Activated naive CD8-positive, alpha-beta T cell treated with anti-CD3 and anti-CD28 coated beads, Interleukin-2, amount 50 U/mL, for 16 hours (primary cell): Measurements from ENCODE around the gene CACNA2D3.
"Not testable (repeated sequence)": the region's sequence is repeated elsewhere in the genome, so short reads cannot be mapped to it uniquely, and the experiment has no call there.

ENCODE experiments used
- DNase-seq: peaks from one replicate; pipeline ENCODE4 v3.0.0-alpha.2; 2020; ENCODE audit warnings: low read depth, low spot score

The CACNA2D3 gene

DNA sequence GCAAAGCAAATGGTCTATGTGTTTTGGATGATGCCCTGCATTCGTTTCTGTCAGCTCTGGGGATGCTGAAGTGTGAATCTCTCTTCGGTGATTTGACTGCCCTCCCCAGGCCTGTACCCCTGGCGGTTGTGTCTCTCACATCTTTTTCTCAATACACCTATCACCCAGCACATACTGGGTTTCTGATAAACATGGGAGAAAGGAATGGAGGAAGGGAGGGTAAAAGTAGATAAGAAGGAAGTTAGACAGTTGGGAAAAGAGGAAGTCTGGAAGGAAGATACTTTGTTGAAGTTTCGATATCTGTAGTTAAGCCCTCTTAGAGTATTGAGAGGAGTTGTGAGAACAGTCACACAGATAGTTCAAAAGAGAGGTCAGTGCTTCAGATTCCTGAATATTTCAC is 841.3 kb downstream of the CACNA2D3 start:
- no peak for DNase-seq

DNA sequence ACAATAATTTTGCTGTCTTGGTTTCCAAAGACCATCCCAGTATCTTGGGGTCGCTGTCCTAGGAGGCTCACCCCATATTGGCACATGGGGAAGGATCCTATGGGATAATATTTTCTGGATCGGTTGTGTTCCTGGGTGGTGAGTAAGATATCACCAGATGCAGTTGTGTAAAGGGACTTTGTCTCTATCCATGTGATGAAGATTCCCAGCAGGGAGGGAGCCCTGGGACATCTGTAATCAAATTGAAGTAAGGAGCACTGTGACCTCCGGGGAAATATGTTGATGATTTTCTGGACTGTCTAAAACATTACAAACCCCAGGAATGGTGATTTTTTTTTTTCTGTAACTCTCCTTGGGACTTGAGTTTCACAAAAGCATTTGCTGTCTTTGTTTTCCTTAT is 841.7 kb downstream of the CACNA2D3 start:
- DNase-seq, result no peak

DNA sequence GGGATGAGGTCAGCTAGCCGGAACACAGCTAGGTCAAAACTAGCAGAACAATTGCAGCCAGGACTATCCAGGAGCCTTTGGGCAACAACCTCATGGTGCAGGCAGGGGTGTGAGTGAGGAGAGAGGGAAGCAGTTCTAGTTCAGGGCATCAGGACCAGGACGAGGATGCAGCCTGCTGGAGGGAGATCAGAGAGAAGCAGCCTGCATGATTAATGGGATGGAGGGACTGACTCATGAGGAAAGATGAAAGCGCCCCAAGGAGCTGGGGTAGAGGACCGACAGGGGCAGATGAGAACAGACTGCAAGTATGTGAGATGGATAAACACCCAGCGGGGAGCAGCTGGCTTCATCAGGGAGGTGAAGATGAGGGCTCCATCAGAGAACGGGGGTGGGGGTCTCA is 843.4 kb downstream of the CACNA2D3 start:
- DNase-seq, result no peak

DNA sequence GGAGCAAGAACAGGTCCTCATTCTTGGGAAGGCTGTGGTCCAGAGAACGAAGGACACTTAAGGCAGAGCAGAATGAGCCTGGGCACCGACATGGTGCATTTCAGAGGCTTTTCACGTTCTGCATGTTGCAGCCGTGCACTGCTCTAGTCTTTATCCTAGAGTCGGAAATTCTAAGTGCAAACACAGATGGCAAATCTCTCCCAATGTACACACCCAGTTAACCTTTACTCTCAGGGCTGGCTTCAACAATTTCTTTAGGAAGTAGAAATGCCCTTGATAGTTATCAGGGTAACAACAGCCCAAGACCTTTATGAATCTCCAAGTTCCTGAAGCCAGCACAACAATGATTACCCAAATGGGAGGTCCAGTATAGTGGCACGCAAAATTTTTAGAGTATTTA is 844.6 kb downstream of the CACNA2D3 start:
- DNase-seq, result no peak

DNA sequence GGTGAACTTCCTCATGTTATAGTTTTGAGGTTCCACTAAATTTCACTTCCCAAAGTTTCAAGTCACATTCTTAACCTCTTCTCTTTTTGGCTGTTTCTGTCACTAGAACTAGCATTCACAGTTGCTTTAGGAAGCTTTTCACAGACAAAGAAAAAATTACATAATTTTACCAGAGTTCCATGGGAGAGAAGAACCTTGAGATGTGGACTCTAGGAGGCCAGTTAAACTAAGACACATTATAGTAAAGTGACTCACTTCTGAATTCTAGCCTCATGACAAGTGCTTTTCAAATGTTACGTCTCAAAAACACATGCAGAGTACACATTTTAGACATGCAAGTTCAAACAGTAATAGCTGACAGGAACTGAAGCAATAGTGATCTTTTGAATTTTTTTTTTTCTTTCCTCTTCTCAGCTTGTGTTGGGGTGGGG is 845.4 kb downstream of the CACNA2D3 start:
- DNase-seq, result no peak

DNA sequence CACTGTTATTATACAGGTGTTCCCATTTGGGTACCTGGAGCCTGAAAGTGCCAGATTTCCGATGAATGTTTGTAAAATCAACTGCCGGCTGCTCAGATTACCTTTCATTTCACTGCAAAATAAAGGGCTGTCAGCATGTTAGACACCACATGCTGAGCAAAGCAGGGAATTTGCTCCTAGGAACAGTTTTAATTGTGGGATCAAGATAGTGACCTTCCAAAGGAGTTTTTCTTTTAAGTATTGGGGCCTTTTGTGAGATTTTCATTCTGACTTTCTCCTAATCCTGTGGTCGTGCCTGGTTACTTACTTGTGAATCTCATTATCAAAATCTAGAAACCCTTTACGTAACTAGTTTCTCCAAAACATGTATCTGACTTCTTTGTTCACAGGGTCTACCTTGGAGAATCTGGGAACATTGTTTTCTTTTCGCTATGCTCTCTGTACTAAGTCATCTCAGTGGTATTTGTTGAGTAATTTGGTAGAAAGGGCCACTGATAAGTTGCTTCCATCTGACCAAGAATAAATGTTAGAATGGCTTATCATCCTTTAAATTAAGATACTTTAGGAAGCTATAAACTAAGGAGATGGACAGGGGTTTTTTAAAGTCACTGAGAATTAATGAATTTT is 846.3 kb downstream of the CACNA2D3 start:
- no peak for DNase-seq

DNA sequence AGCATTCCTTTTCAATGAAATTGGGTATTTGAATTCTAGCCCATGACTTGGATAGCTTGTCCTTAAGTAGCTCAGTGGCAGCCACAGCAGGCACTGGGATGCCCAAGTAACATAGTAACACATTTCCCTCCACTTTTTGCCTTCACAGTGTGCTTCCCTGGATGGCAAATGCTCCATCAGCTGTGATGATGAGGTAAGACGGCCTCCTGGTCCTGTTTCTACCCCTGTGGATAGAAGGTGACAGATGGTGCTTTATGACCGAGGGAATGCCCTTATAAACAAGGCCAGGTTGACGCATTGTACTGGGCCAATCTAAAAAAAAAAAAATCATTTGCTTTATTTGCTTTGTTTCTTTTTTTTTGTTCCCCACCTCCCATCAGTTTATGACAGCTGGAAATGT is 847.3 kb downstream of the CACNA2D3 start:
- DNase-seq, result no peak

DNA sequence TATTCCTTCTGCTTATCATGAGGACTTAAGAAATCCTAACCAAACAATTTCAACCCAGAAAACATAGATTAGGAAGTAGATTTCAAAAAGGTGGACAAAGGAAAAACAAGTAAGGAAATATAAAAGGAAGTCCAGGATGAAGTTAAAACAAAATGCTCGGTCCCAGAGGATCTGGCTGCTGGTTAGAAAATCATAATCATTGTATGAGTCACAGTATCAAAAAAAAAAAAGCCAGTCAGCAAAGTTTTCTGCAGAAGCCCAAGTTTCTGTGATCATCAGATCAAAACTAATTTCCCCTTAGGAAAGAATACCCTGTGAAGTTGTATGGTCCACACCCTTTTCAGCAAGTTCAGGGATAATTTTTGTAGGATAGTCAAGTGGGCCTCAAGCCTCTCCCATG is 848.5 kb downstream of the CACNA2D3 start:
- no peak for DNase-seq

DNA sequence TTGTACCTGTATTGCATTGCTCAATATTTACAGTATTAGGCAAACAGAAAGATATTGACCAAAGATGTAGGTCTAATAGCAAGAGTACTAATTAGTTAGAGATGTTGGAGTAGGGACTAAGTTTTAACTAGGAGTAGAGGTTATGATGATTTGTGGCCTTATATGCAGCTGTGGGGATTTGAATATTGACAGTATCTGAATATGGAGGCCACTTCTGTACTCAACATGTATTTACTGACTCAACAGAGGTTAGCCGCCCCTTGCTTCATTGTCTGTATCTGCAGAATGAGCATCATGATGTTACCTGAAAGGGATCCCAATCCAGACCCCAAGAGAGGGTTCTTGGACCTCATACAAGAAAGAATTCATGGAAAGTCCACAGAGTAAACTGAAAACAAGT is 855.1 kb downstream of the CACNA2D3 start:
- DNase-seq, result no peak

DNA sequence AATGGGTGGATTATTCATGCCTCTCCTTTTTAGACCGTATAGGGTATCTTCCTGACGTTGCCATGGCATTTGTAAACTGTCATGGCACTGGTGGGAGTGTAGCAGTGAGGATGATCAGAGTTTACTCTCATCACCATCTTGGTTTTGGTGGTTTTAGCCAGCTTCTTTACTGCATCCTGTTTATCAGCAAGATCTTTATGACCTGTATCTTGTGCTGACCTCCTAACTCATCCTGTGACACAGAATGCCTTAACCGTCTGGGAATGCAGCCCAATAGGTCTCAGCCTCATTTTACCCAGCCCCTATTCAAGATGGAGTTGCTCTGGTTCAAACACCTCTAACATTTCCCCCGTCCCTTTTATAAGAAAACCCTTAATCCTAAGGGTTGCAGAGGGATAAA is 855.6 kb downstream of the CACNA2D3 start:
- DNase-seq, result not testable (repeated sequence)

DNA sequence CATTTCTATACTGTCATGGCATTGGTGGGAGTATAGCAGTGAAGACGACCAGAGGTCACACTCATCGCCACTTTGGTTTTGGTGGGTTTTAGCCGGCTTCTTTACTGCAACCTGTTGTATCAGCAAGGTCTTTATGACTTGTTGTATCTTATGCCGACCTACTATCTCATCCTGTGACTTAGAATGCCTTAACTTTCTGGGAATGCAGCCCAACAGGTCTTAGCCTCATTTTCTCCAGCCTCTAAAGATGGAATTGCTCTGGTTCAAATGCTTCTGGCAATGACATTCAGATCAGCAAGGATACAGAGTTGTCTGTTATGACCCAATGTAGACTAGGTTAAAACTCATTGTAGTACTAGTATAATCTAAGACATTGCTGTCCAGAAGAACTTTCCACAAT is 860.5 kb downstream of the CACNA2D3 start:
- DNase-seq, result no peak

DNA sequence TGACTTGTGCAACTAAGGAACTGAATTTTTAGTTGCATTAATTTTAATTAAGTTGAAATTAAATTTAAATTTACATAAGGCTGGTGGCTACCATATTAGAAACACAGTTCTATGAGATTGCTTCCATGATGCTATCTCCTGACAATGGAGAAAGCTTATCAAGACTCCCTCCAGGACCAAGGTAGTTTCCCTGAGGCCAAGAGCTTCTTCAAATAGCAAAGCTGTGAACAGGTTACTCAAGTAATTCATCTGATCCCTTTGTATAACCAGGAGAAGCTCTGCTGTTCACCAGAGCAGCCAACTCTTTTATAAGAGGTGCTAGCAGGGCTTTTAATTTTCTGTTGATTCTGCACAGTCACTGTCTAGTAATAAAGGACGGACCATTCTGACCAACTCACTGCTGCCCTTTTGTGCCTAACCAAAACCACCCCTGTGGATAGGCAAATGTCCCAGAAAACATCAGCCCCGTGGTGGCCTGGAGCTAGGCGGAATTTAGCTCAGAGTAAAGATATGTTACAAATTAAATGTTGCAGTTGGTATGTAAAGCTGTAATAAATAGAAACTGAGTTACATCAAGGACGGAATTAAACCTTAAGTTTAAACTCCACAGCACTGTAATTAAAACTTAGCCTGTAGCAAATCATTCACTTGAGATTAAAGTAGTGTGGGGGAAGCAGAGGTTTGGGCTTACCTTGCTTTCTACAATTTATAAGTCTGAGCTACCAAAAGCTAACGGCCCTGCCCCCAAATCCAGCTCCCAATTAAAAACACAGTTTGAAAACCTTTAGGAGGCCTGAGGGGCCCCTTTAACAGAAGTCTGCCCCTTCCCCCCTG is 861.1 kb downstream of the CACNA2D3 start:
- DNase-seq, result no peak

DNA sequence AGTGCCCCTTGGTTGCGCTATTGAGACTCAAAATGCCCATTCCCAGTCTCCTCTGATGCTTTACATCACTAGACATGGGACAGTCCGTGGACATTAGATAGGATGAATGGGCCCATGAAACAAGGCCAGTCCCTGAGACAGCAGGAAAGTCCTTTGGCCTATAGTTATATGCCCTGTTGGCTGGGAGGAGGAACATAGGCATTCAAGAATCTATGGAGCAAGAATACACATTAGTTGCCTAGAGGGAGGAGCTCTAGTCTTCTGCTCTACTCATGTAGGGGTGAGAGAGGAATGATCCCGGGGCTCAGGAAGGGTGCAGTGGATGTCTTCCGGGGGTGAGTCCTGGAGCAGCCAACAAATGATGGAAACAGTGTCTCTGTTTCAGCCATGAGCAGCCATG is 863.5 kb downstream of the CACNA2D3 start:
- no peak for DNase-seq

DNA sequence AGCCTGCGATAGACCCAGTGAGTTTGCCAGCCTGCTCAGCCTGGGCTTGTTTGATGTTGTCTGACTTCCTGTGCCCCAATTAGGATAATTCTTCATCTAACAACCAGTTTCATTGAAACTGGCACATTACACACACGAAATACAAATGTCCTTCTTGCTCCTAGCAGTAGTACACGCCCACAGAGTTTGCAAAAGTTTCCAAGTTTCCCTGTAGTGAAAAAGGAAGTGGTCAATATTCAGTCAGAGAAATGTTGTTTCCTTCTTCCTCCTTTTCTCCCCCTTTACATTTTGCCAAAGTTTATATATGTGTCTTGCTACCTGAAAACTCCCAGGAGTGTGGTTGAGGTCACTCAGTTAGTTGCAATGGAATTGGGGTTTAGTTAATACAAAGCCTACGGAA is 863.9 kb downstream of the CACNA2D3 start:
- no peak for DNase-seq

DNA sequence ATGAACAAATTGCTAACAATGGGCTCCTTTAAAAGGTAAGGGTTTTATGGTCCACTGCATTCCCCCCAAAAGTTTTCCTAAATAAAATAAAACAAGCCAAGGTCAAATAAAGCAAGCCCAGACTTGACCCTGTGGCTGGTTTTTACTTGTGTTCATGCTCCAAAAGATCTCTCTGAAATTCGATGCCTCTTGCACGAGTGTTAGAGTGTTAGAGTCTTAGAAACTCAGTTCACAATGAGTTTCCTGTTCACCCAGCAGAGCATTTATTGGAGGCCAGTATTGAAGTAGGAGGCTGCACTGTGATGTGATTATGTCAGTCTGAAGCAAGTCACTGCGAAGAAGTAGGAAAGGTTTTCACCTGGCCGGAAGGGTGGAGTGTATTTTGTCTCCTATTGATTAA is 865.4 kb downstream of the CACNA2D3 start:
- no peak for DNase-seq

DNA sequence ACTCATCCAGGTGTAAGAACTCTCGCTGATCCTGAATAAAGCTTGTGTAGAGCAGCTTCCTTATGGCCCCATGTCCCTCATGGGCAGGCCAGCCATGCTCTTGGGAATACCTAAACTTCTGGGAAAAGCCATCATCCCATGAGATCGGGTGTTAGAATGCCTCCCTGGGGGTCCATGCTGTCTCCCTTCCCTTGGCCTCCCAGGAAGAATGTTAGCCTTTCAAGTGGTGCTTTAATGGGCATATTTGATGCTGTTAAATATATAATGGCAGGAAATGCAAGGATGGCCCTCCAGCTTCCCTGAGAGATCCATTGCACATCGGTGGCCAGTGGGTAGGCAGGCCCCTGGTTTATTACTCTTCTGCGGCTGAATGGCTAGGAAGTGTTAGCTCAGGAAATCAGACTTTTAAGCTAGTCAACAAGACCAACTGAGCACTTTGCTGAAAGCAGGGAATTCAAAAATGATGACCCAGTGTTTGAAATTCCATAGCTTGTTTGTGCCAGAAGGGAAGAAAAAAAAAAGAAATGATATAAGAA is 866.0 kb downstream of the CACNA2D3 start:
- DNase-seq, result no peak

DNA sequence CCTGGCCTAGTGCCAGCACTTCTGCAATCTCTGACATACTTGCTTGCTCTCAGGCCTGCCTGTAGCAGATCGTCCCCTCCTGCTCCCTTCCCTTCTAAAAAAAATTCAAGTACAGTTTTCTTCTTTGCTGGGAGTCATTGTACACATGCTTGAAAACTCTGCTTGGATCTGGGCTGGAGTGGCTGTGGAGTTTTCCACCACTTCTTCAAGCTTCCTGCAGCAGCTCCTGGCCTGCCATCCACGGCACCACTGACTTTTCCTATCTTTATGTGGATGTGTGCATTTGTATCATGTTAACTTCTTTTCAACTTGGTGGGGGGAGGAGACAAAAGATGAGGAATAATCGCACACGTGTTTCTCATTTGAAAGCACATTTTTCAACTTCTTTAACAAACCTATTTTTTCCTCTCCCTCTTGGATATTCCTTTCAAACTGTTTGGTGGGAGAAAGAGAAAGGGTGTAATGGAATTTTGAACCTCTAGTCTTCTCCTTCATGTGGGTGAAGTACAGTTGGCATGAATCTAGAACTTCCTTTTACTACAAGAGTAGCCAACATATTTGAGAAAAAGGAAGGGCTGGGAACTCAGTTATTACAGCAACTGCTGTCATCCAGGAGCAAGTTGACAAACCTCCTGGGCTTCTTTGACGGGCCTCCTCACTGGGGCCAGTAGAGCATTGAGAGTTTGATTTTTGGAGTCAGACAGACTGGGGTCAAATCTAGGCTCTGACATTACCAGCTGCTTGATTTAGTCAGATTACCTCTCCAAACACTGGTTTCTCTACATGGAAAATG is 866.7 kb downstream of the CACNA2D3 start:
- no peak for DNase-seq

DNA sequence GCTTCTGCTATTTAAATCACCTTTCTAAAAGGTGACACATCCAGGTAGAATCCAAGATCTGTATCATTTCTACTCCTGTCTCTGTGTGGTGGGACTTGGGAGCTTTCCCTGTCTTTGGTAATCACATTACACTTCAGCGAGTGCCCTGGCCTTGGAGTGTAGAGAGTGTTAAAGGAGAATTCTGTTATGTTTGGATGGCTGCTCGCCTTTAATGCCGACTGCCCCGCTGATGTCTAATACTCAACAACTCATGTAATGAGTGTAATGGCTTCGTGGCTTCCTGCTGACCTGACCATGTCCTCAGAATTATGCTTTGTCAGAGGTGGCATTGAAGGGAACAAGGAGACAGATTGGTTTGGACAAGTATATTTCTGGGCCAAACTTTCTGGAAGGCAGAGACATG is 871.8 kb downstream of the CACNA2D3 start:
- DNase-seq, result no peak

DNA sequence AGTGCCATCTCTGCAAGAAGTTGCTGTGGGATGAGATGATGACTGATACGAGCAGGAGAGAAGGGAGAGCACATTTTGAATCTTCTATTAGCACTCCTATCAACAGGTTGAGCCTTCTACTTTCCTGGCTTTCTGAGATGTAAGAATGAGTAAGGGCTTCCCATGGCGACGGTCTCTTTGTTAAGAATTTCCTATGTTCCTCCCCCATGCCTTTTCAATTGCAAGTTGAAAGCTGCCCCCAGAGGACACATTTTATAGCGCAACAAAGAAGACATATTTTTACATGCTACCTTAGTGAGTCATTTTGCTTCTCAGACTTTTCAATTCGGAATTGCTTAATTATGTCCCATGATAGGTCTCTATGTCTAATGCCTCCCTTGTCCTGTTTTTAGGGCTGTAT is 876.8 kb downstream of the CACNA2D3 start:
- no peak for DNase-seq

DNA sequence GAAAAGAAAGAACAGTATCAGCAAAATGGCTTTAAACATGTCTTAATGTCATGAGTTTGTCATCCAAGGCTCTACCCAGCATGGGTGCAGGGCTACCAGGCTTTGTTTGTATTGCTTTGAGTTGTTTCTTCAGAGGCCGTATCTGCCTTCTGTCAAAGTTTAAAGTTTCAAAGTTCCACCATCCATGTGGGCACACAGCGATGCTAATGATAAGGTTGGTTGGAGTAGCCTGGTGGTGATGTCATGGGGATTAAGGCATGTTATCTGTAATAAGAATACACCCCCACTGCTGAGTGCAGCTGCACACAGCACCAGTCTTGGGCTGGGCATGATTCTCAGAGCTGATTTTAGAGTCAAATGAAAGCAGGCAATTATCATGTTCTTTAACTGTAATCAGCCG is 877.5 kb downstream of the CACNA2D3 start:
- no peak for DNase-seq

DNA sequence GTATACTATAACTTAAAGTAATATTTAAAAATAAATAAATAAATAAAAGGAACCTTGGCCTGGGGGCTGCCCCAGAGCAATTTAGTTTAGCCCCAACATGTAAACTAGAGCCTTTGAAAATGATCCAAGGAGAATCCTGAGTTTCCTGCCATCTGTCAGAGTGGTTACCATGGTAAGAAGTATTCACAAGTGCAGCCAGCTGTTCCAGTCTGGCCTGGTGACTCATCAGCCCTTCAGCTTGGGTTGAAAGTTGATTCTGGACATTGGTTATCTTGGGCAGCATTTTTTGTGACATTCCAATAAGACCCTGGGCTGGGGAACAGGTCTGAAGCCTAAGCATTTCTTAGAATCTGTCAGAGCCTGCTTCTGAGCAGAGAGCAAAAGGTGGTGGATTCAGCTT is 878.2 kb downstream of the CACNA2D3 start:
- no peak for DNase-seq

DNA sequence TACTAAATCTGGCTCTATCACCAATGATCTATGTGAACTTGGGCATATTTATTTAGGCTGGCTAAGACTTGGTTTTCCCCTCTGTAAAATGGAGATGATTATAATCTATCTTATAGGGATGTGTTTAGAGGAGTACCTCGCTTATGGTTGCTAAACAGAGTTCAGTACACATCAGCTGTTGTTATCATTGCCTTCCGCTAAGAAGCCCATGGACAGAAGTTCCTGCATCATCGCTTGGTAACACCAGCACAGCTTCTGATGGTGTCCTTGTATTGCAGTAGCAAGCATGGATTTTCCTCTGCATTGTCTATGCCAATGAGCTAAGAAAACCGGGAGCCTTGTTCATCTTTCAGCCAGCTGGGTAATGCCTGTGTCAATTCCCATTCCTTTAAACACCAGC is 878.6 kb downstream of the CACNA2D3 start:
- no peak for DNase-seq
